Thyroid gland (tissue), 4 donors: ENCODE measurements around the gene SGCB. TPM values are rescaled to one million over a fixed set of nuclear protein-coding genes. Genes with fewer than 3 reads are reported as not detected.

Experiments used
- DNase-seq, 2 donors: peaks; one replicate each; pipeline ENCODE4 v3.0.0-alpha.2; 2019
- H3K27ac ChIP-seq, 3 donors: fragments of 200-600 bp; sonication (generic); 1 replicate in 2 of 3; 2 replicates in 1 of 3; pipeline ENCODE4 v1.5.1; 2016 to 2019; ENCODE audit warnings: mild to moderate bottlenecking in 1 of 3, moderate library complexity in 1 of 3
- H3K27me3 ChIP-seq: fragments of 200-600 bp; sonication (generic); one replicate; pipeline ENCODE4 v1.5.1; 2019
- H3K36me3 ChIP-seq, 2 donors: fragments of 200-600 bp; sonication (generic); one replicate each; pipeline ENCODE4 v1.5.1; 2016 to 2019
- H3K4me1 ChIP-seq, 2 donors: fragments of 200-600 bp; sonication (generic); one replicate each; pipeline ENCODE4 v1.5.1; 2017 to 2019
- H3K4me3 ChIP-seq, 3 donors: fragments of 200-600 bp; sonication (generic); replicated peaks in 1 of 3; 1 replicate in 2 of 3; 2 replicates in 1 of 3; pipeline ENCODE4 v1.5.1; 2016; ENCODE audit warnings: mild to moderate bottlenecking in 1 of 3
- H3K9me3 ChIP-seq: fragments of 200-600 bp; sonication (generic); one replicate; pipeline ENCODE4 v1.5.1; 2017
- CTCF ChIP-seq, 6 experiments: fragments of 200-600 bp in 3 of 6; fragments of 450-650 bp in 3 of 6; sonication (generic) in 3 of 6; IDR thresholded peaks; one replicate each; pipeline ENCODE4 v1.5.1; 2016 to 2019; ENCODE audit warnings: antibody characterized with exemption in 6 of 6, mild to moderate bottlenecking in 2 of 6, inconsistent platforms in 1 of 6, moderate library complexity in 1 of 6
- POLR2A ChIP-seq, 2 donors: fragments of 450-650 bp; IDR thresholded peaks; one replicate each; pipeline ENCODE4 v1.6.1; 2017; ENCODE audit warnings: antibody characterized with exemption in 2 of 2, mild to moderate bottlenecking in 2 of 2, moderate library complexity in 1 of 2
- WGBS, 2 donors: methylation state at CpG; one replicate each; pipeline ENCODE4 v1.1.5; 2017; 5-methylcytosine and 5-hydroxymethylcytosine counted together
- intact Hi-C: fragments of 100-400 bp; cut with DNase I; formaldehyde crosslinking; loops from one replicate; pipeline ENCODE4 v1.15.1; 2023
- total RNA-seq, 4 donors: library from RNA; depleted of rRNA; stranded (reverse); fragments of >200 nt; gene quantifications; one replicate each; pipeline ENCODE4 v1.2.3, GENCODE V29; 2016

Gene SGCB
- total RNA-seq, 4 donors from 2014 or later = 13.2 to 16.8 (median 14.3) TPM

GRCh38 chr4:52069571-52069970 is 31.5 kb upstream of the SGCB start:
- H3K9me3 ChIP-seq = no peaks in the 10 kb centered on the region
- H3K4me1 ChIP-seq = no peaks in the 10 kb centered on the region
- no peak for TF ChIP-seq CTCF (IDR thresholded peaks at IDR 0.05)
- H3K4me3 ChIP-seq = no peak overlapping the region
- no peak for DNase-seq
- H3K27ac ChIP-seq = no peak overlapping the region
- H3K27me3 ChIP-seq = no peaks in the 10 kb centered on the region
- intact Hi-C loops = no loop called here
- no peaks in the 10 kb centered on the region for H3K36me3 ChIP-seq
- 66 to 67% methylated on average over 1 of the region's 1 CpG for WGBS, 2 donors

GRCh38 chr4:52059372-52059771 is 21.3 kb upstream of the SGCB start:
- intact Hi-C loops = no loop called here
- no peaks in the 10 kb centered on the region for H3K4me1 ChIP-seq
- no peak overlapping the region for H3K27ac ChIP-seq
- H3K4me3 ChIP-seq = no peak overlapping the region
- WGBS, 2 donors = 62 to 75% methylated on average over 3 of the region's 3 CpGs
- H3K9me3 ChIP-seq = no peaks in the 10 kb centered on the region
- no peak for DNase-seq
- no peak for TF ChIP-seq POLR2A (IDR thresholded peaks at IDR 0.05)
- no peaks in the 10 kb centered on the region for H3K36me3 ChIP-seq
- H3K27me3 ChIP-seq = no peaks in the 10 kb centered on the region

- H3K27me3 ChIP-seq = no peaks in the 10 kb centered on the region
- 92% methylated on average over 1 of the region's 1 CpG for WGBS, 2 donors
- intact Hi-C loops = no loop called here
- TF ChIP-seq CTCF (IDR thresholded peaks at IDR 0.05) (no peak), POLR2A (IDR thresholded peaks at IDR 0.05) (no peak)
- H3K9me3 ChIP-seq = no peaks in the 10 kb centered on the region
- no peaks in the 10 kb centered on the region for H3K36me3 ChIP-seq
- H3K4me3 ChIP-seq = no peak overlapping the region
- H3K27ac ChIP-seq = no peak overlapping the region
- DNase-seq = no peak
- no peaks in the 10 kb centered on the region for H3K4me1 ChIP-seq
Measured at GRCh38 chr4:52058275-52058674, 20.2 kb upstream of the SGCB start.

GRCh38 chr4:52057196-52057595 is 19.1 kb upstream of the SGCB start:
- DNase-seq = no peak
- Histone ChIP-seq H3K4me3 (no peak overlapping the region), H3K27ac (no peak overlapping the region), H3K4me1 (no peaks in the 10 kb centered on the region), H3K36me3 (no peaks in the 10 kb centered on the region), H3K27me3 (no peaks in the 10 kb centered on the region), H3K9me3 (no peaks in the 10 kb centered on the region)
- no peak for TF ChIP-seq CTCF (IDR thresholded peaks at IDR 0.05)
- no peak for TF ChIP-seq POLR2A (IDR thresholded peaks at IDR 0.05)
- intact Hi-C loops = no loop called here

GRCh38 chr4:52054254-52054653 is 16.2 kb upstream of the SGCB start:
- TF ChIP-seq POLR2A (IDR thresholded peaks at IDR 0.05) = no peak
- TF ChIP-seq CTCF (IDR thresholded peaks at IDR 0.05) = no peak
- WGBS, 2 donors = 92 to 95% methylated on average over 3 of the region's 3 CpGs
- Histone ChIP-seq H3K4me1 (peaks cover 0 to 5% of the 10 kb centered on the region in 2 donors), H3K4me3 (no peak overlapping the region), H3K36me3 (no peaks in the 10 kb centered on the region), H3K27me3 (no peaks in the 10 kb centered on the region), H3K9me3 (no peaks in the 10 kb centered on the region), H3K27ac (no peak overlapping the region)
- intact Hi-C loops = no loop called here
- DNase-seq = no peak

GRCh38 chr4:52052475-52052780 is 14.3 kb upstream of the SGCB start:
- H3K27me3 ChIP-seq = no peaks in the 10 kb centered on the region
- intact Hi-C loops = no loop called here
- H3K4me1 ChIP-seq = peaks cover 0 to 5% of the 10 kb centered on the region in 2 donors
- DNase-seq = no peak
- 42 to 48% methylated on average over 7 of the region's 7 CpGs for WGBS, 2 donors
- no peak for TF ChIP-seq POLR2A (IDR thresholded peaks at IDR 0.05)
- no peak for TF ChIP-seq CTCF (IDR thresholded peaks at IDR 0.05)
- no peaks in the 10 kb centered on the region for H3K9me3 ChIP-seq
- no peak overlapping the region for H3K4me3 ChIP-seq
- H3K36me3 ChIP-seq = no peaks in the 10 kb centered on the region
- H3K27ac ChIP-seq = no peak overlapping the region
